Psoas muscle (tissue), 8 donors: ENCODE data around the gene RPS29. TPM values are rescaled to one million over a fixed set of nuclear protein-coding genes. Genes with fewer than 3 reads are reported as not detected.

Experiments
- ATAC-seq, 4 donors: fragments of 200-7000 bp; cut with Tn5 transposase; one replicate each; pipeline ENCODE4 v1.9.1; 2020; ENCODE audit warnings: moderate library complexity in 3 of 4, mild to moderate bottlenecking in 2 of 4
- DNase-seq, 2 donors: peaks; one replicate each; pipeline ENCODE4 v3.0.0-alpha.2; 2020
- H3K27ac ChIP-seq: fragments of 200-600 bp; one replicate; pipeline ENCODE4 v1.8.0; 2022
- H3K27me3 ChIP-seq, 3 donors: fragments of 200-600 bp in 1 of 3; one replicate each; pipeline versions ENCODE4 v1.6.1 to v1.8.0; 2013 to 2022; ENCODE audit warnings: low read length in 2 of 3, mild to moderate bottlenecking in 2 of 3, moderate library complexity in 1 of 3; ENCODE audit not compliant: insufficient read depth in 3 of 3
- H3K36me3 ChIP-seq, 2 donors: fragments of 200-600 bp in 1 of 2; one replicate each; pipeline versions ENCODE4 v1.6.1 to v1.8.0; 2013 to 2022; ENCODE audit warnings: low read depth in 1 of 2, mild to moderate bottlenecking in 1 of 2, moderate library complexity in 1 of 2; ENCODE audit not compliant: insufficient read depth in 1 of 2
- H3K4me1 ChIP-seq: fragments of 200-600 bp; one replicate; pipeline ENCODE4 v1.8.0; 2022
- H3K4me3 ChIP-seq: fragments of 200-600 bp; one replicate; pipeline ENCODE4 v1.8.0; 2022; ENCODE audit warnings: mild to moderate bottlenecking
- H3K9me3 ChIP-seq: fragments of 200-600 bp; one replicate; pipeline ENCODE4 v1.8.0; 2022
- CTCF ChIP-seq: fragments of 200-600 bp; IDR thresholded peaks from one replicate; pipeline ENCODE4 v1.8.0; 2022; ENCODE audit warnings: antibody characterized with exemption
- WGBS, 3 donors: extraction: QIAGEN DNeasy Blood & Tissue Kit; methylation state at CpG; one replicate each; pipeline versions ENCODE4 v1.1.6 to v1.1.7; 2013; 5-methylcytosine and 5-hydroxymethylcytosine counted together
- intact Hi-C, 2 donors: fragments of 100-400 bp; cut with DNase I; formaldehyde crosslinking; loops; one replicate each; pipeline versions ENCODE4 v1.11.0 to v1.14.2; 2022
- polyA plus RNA-seq, 3 donors: library from polyadenylated mRNA; stranded (reverse); fragments of 200-250 nt; gene quantifications; one replicate each; pipeline ENCODE4 v1.2.3, GENCODE V29; 2013
- total RNA-seq, 4 donors: library from RNA; stranded (reverse); fragmentation: NEBNext Ultra II Directional in 2 of 4; extraction: Animal tissue kit (Norgen Biotek cat#: 25700) in 2 of 4; gene quantifications; one replicate each; pipeline versions ENCODE4 v1.2.1 to v1.2.4, GENCODE V29; 2021 to 2023
- donor health status: healthy with polysubstance abuse.
- donor health status: DM: no; HTN: no; CAD: no; lungs with moderate emphysema.
- donor health status: Bipolar disorder and iron deficiency.
- donor health status: healthy.
- donor health status: DM: yes; HTN: yes; CAD: no.
- donor health status: DM: no; HTN: no; CAD: no.
- donor health status: DM: no; HTN: no; CAD: no.
- donor health status: DM: yes; HTN: yes; CAD: no.

The RPS29 gene
- total and polyA plus RNA-seq, 7 donors = 835 to 3,711 (median 1,213) TPM

DNA sequence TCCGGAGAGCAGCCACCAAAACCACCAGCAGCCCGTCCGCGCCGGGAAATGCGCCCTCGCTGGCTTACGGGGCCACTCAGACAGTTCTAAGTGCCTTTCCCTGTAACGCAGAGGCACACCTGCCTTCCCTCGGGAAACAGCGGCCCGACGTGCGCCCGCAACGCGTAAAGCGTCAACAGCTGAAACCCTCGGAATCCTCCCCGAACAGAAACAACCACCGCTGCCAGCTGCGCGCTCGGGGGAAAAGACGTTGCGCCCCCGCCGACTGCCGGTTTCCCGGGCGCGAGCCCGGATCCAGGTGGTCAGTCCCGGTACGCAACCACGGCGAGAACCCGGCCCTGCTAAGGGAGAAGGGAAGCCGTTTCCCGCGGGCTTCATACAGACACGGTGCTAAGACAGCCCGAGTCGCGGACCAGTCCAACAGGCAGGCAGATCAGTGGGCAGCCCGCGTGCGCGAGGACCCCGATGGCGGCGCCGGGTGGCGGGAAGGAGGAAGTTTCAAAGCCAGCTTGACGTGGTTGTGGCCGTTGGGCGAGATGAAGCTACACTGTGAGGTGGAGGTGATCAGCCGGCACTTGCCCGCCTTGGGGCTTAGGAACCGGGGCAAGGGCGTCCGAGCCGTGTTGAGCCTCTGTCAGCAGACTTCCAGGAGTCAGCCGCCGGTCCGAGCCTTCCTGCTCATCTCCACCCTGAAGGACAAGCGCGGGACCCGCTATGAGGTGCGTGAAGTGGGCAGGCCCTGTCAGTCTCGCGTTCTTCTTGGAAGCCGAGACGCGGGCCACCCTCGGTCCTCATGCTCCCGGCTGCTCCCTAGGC lies 12.5 kb upstream of the RPS29 start, which contains the start of gene LRR1:
TSS of gene LRR1 (plus strand) at position 456 of the 816 bp plus-strand sequence. CDS start at position 537, 81 bp downstream.
- peak within 1 kb of the TSS; percentile 80 for H3K4me3 ChIP-seq
- H3K36me3 ChIP-seq = no peaks in the 10 kb centered on the region
- no peak for TF ChIP-seq CTCF
- ATAC-seq (peak; percentile 90 to 95 (median 91)), DNase-seq (peak; percentile 86 to 93)
- WGBS, 3 donors = 0 to 1% (median 0%) methylated on average over 74 to 77 of the region's 77 CpGs
- no peaks in the 10 kb centered on the region for H3K9me3 ChIP-seq
- intact Hi-C loops = no loop called here
- no peaks in the 10 kb centered on the region for H3K4me1 ChIP-seq
- no peaks in the 10 kb centered on the region for H3K27me3 ChIP-seq
- peak within 1 kb of the TSS; percentile 97 for H3K27ac ChIP-seq

- peak; percentile 23 to 48 (median 36) for ATAC-seq
- no peak for TF ChIP-seq CTCF
- Histone ChIP-seq H3K9me3 (no peaks in the 10 kb centered on the region), H3K27me3 (no peaks in the 10 kb centered on the region), H3K4me1 (no peaks in the 10 kb centered on the region), H3K4me3 (peak overlapping the region; percentile 80), H3K36me3 (no peaks in the 10 kb centered on the region), H3K27ac (peak overlapping the region; percentile 97)
- intact Hi-C loops = no loop called here
- peak in 1 of 2 donors; percentile 30 for DNase-seq
- 0 to 1% (median 0%) methylated on average over 15 of the region's 15 CpGs for WGBS, 3 donors
Observed at GRCh38 chr14:49598189-49598484, 12.0 kb upstream of the RPS29 start.

- DNase-seq = no peak
- intact Hi-C loops = no loop called here
- H3K27me3 ChIP-seq = no peaks in the 10 kb centered on the region
- H3K4me1 ChIP-seq = no peaks in the 10 kb centered on the region
- no peak for ATAC-seq
- no peaks in the 10 kb centered on the region for H3K9me3 ChIP-seq
- 40 to 52% (median 49%) methylated on average over 4 of the region's 4 CpGs for WGBS, 3 donors
- no peak for TF ChIP-seq CTCF
- no peak overlapping the region for H3K27ac ChIP-seq
- no peak overlapping the region for H3K4me3 ChIP-seq
- no peaks in the 10 kb centered on the region for H3K36me3 ChIP-seq
Observed at GRCh38 chr14:49594347-49595091, 8.3 kb upstream of the RPS29 start.

DNA sequence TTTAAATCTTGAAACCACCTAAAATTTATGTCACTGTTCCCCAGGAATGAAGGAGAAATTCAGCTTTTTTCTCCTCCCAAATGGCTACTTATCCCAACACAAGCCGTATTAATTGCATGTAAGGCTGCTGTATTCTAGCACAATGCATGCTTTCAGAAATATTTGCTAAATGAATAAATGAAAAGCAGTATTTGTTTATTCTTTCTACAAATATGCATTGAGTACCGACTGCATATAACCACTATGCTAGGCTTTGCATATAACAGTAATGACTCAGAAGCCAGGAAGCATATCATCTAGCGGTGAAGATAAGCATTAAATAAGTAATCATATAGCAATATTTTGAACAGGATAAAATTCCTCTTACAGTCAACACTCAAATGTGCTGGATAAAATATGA lies 6.8 kb upstream of the RPS29 start:
- H3K9me3 ChIP-seq = no peaks in the 10 kb centered on the region
- no peaks in the 10 kb centered on the region for H3K4me1 ChIP-seq
- DNase-seq (no peak), ATAC-seq (no peak)
- no peak overlapping the region for H3K27ac ChIP-seq
- intact Hi-C loops = no loop called here
- H3K36me3 ChIP-seq = no peaks in the 10 kb centered on the region
- H3K27me3 ChIP-seq = no peaks in the 10 kb centered on the region
- TF ChIP-seq CTCF = no peak
- no peak overlapping the region for H3K4me3 ChIP-seq
- 89 to 96% (median 91%) methylated on average over 3 of the region's 3 CpGs for WGBS, 3 donors
